HepG2 (cell line): ENCODE results near the gene NEAT1. TPM values are rescaled to one million over a fixed set of nuclear protein-coding genes. Genes with fewer than 3 reads are reported as not detected.

Experiments
- ATAD3A ChIP-seq: sonication (generic); formaldehyde crosslinking; IDR thresholded peaks from 2 replicates; pipeline ENCODE4 v1.4.0; 2020; ENCODE audit warnings: missing genetic modification reagents
- CTCF ChIP-seq: sonication (generic); formaldehyde crosslinking; IDR thresholded peaks from 2 replicates; pipeline ENCODE4 v1.5.0; 2020; ENCODE audit warnings: mild to moderate bottlenecking, missing genetic modification reagents, moderate library complexity
- GTF3A ChIP-seq: sonication (generic); formaldehyde crosslinking; conservative IDR thresholded peaks from 2 replicates; pipeline ENCODE4 v1.4.0; 2020; ENCODE audit warnings: mild to moderate bottlenecking, missing genetic modification reagents
- HDAC6 ChIP-seq: fragments of 200-600 bp; sonication (generic); IDR thresholded peaks from 2 replicates; pipeline ENCODE4 v1.7.0; 2017; ENCODE audit warnings: mild to moderate bottlenecking, antibody characterized with exemption, low read length, low read depth
- HES4 ChIP-seq: sonication (generic); formaldehyde crosslinking; IDR thresholded peaks from 2 replicates; pipeline ENCODE4 v1.9.0; 2021; ENCODE audit warnings: mild to moderate bottlenecking, missing genetic modification reagents, borderline replicate concordance
- HNRNPL ChIP-seq: fragments of 200-400 bp; formaldehyde crosslinking; IDR thresholded peaks from 2 replicates; pipeline ENCODE4 v1.6.1; 2017; ENCODE audit warnings: mild to moderate bottlenecking, low read depth, low read length
- KIAA2018 ChIP-seq: sonication (generic); formaldehyde crosslinking; IDR thresholded peaks from 2 replicates; pipeline ENCODE4 v1.5.0; 2020; ENCODE audit warnings: mild to moderate bottlenecking, missing genetic modification reagents, borderline replicate concordance
- RFX5 ChIP-seq: IDR thresholded peaks from 2 replicates; pipeline ENCODE4 v1.6.1; 2011; ENCODE audit warnings: low read depth, low read length, improper control_type of control experiment
- SOX13 ChIP-seq, 3 experiments: fragments of 450-650 bp in 1 of 3; sonication (generic) in 1 of 3; formaldehyde crosslinking in 1 of 3; IDR thresholded peaks in 2 of 3; conservative IDR thresholded peaks in 1 of 3; 2 replicates each; pipeline versions ENCODE4 v1.5.0 to v1.6.1; 2016 to 2020; ENCODE audit warnings: antibody characterized with exemption in 1 of 3, mild to moderate bottlenecking in 1 of 3, missing compliant biosample characterization in 1 of 3, missing genetic modification reagents in 1 of 3, moderate library complexity in 1 of 3
- TAF15 ChIP-seq: fragments of 200-400 bp; formaldehyde crosslinking; IDR thresholded peaks from one replicate; pipeline ENCODE4 v1.6.1; 2018; ENCODE audit warnings: mild to moderate bottlenecking, low read depth, low read length; ENCODE audit not compliant: poor library complexity, severe bottlenecking
- THYN1 ChIP-seq: sonication (generic); formaldehyde crosslinking; IDR thresholded peaks from 2 replicates; pipeline ENCODE4 v1.8.1; 2023; ENCODE audit warnings: low read depth, mild to moderate bottlenecking, moderate library complexity, missing genetic modification reagents, borderline replicate concordance
- UBTF ChIP-seq: sonication (generic); formaldehyde crosslinking; IDR thresholded peaks from 2 replicates; pipeline ENCODE4 v1.4.0; 2020; ENCODE audit warnings: mild to moderate bottlenecking, missing genetic modification reagents
- ZFP41 ChIP-seq: sonication (generic); formaldehyde crosslinking; IDR thresholded peaks from 2 replicates; pipeline ENCODE4 v1.4.0; 2020; ENCODE audit warnings: mild to moderate bottlenecking, missing genetic modification reagents, borderline replicate concordance
- ZNF547 ChIP-seq: sonication (generic); formaldehyde crosslinking; IDR thresholded peaks from 2 replicates; pipeline ENCODE4 v1.5.1; 2020; ENCODE audit warnings: mild to moderate bottlenecking, missing genetic modification reagents
- polyA plus RNA-seq, 8 experiments: library from polyadenylated mRNA; depleted of rRNA in 3 of 8; stranded (reverse) in 7 of 8; unstranded in 1 of 8; fragments of >200 nt; fragmentation: Illumina TruSeq in 4 of 8; extraction: Trizol in 4 of 8; gene quantifications; 2 replicates each; pipeline versions ENCODE4 v1.2.1 to v1.2.3, GENCODE V29; 2011 to 2016; ENCODE audit warnings: low read depth in 4 of 8, missing spikeins in 1 of 8, mixed read lengths in 1 of 8; ENCODE audit not compliant: insufficient read depth in 1 of 8
- total RNA-seq, 5 experiments: library from RNA; depleted of rRNA; stranded (reverse); fragments of >200 nt; fragmentation: Illumina TruSeq; extraction: Trizol; gene quantifications; 2 replicates each; pipeline ENCODE4 v1.2.3, GENCODE V29; 2016; ENCODE audit warnings: low read depth in 1 of 5

Gene NEAT1
- total and polyA plus RNA-seq, 2 of the 13 experiments (the other 11 are each of a cell fraction or from before 2014, with no cell fraction given), result 20.5 to 41.2 TPM

- TF ChIP-seq KIAA2018 (no peak), THYN1 (no peak), TAF15 (no peak), UBTF (CRISPR knock-in tag) (peak; percentile 50; the same call in 1 of the 2 replicates), ATAD3A (CRISPR knock-in tag) (no peak), SOX13 (IDR thresholded peaks at IDR 0.05) (no peak), SOX13 (CRISPR knock-in tag; conservative IDR thresholded peaks at IDR 0.05 in 1 of 2, IDR thresholded peaks at IDR 0.05 in 1 of 2) (no peak; a peak in 1 of 4 replicates), RFX5 (peak; percentile 95), CTCF (peak; percentile 49; the same call in 1 of the 2 replicates), ZFP41 (no peak), ZNF547 (CRISPR knock-in tag) (peak; percentile 63; the same call in 1 of the 2 replicates), GTF3A (no peak), HNRNPL (peak; percentile 69; the same call in 1 of the 2 replicates), HES4 (CRISPR knock-in tag) (no peak), HDAC6 (no peak)
These were observed 65.1 kb downstream of the NEAT1 start (continued) for GRCh38 chr11:65487467-65488272.
